HG02885 (cell line): ENCODE results near the gene C4orf50.

Experiments used
- ATAC-seq: cut with Tn5 transposase; IDR thresholded peaks from one replicate; pipeline ENCODE4 v1.9.1; 2021; ENCODE audit warnings: mild to moderate bottlenecking; ENCODE audit not compliant: unreplicated experiment, poor library complexity

The C4orf50 gene

DNA sequence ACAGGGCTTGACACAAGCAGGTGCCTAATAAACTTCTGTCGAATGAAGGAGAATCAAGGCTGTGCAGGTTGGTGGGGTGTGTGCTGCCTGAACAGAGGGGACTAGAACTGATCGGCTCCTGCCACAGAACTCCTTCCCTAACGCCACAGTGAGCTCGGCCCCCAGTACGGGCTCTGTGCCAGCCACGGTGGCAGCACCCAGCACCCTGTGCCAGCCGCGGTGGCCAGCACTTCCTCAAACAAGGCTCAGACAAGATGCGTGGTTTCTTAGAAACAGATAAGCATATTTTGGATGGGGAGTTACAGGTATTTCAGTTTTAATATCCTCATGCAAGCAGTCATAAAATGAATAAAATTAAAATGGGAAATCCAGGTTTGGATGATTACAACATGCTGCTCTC lies 26.0 kb upstream of the C4orf50 start:
- no peak for ATAC-seq

DNA sequence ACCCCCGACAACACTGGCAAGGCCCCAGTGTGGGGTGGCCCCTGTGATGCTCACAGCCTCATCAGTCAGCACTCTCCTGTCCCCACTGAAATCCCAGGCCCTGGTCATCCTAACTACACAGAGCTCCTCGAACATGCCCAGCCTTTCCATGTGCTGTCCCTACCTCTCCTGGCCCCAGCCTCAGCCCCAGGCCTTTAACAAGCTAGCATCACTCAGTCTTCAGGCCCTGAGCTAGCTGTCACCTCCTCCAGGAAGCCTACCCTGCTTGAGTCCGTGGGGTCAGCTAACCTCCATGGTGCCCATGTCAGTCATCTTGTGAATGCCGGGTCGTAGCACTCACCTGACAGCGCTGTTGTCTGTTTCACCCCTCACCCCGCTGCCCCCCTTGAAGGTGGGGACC lies 25.6 kb upstream of the C4orf50 start:
- ATAC-seq = no peak

DNA sequence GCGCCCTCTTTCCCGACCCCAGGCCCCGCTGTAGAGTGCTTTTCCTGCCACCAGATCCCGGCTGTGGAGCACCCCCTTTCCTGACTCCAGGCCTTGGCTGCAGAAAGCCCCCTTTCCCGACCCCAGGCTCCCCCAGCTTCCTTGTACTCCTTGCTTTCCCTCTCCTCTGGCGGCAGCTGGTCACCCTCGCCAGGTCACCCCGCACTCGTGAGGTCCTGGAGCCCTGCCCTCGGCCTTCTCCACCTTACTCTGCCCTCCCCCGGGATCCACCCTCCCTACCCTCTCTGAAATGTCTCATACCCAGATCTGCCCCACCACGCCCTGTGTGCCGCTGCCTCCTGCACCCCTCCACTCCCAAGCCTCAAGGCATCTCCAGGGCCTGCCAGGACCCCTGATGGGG lies 25.0 kb upstream of the C4orf50 start:
- ATAC-seq = no peak

DNA sequence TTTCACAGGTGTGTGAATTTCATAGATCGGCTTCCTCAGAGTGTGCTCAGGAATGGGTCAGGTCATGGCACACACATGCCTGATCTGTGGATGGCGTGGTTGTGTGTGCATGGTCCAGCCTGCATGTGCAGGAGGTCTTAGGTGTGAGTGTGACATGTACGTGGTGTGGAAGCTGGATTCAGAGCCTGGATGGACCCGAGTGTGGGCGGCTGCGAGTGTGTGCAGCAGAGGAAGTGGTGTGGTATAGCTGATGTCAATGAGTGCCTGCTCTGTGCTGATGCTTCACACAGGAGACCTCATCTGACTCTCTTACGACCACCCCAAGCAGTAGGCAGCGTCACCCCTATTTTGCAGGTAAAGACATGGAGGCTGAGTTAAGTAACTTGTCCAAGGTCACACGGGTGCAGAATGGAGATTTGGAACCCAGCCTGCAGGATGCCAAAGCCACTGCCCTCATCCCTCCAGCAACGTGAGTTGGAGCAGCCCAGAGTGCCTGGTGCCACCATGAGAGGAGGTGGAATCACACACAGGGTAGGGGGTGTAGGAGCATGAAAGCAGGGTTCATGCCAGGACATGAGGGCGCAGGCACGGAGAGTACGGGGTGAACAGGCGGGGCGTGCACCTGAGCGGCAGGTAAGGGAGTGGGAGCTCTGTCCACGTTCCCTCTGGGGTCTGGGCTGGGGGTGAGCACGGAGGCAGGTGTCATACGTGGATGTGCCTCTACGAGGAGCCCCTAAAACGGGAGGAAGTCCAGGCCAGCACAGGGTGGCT lies 24.2 kb upstream of the C4orf50 start:
- ATAC-seq = no peak

DNA sequence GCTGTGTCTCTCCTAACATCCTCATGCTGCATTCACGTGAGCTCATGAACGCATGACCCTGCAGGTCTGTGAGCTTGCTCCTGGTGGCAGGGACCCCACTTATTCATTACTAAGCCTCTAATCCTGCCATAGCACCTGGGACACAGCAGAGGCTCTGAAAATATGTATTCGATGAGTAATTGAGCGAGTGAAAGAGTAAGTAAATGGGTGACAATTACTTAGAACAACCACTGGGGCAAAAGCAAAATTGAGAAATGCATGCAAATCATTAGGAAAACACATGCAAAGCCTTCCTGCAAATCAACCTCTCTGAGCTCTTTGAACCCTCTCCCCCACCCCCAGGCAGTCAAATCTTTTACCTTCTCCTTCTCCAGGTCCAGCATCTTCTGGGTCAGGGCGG lies 23.6 kb upstream of the C4orf50 start:
- no peak for ATAC-seq

DNA sequence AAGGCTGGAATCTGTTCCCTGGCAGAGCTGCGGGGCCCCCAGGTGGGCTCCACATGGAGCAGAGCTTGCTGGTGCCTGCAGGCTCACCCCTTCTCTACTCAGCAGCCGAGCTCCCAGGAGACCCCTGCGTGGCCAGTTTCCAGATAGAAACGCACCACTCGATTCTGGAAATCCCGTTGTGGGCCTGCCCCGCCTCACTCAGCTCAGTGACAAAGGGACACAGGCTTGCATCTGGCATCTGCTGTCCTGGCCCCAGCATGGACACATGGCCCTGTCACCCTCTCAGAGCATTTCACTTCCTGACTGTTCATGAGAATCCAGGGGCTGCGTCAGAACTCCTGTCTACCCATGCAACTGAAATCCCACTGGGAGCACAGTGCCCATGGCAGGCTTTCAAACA lies 20.5 kb upstream of the C4orf50 start:
- no peak for ATAC-seq

DNA sequence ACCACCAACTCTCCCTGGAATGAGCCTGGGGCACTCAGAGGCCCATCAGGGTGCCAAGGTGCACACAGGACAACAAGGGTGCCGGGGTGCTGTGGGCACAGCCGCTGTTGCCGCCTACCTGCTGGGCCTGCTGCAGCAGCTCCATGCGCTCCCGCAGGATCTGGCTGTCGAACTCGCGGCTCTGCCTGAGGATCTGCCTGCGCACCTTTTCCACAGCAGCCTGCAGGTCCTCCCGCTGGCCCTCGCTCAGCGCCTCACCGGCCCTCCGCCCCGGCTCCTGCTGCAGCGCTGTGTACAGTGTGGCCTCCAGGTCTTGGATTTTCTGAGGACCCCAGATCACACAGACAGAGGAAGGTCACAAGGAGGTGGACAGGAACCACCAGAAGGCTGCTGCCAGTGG lies 17.6 kb upstream of the C4orf50 start:
- no peak for ATAC-seq

DNA sequence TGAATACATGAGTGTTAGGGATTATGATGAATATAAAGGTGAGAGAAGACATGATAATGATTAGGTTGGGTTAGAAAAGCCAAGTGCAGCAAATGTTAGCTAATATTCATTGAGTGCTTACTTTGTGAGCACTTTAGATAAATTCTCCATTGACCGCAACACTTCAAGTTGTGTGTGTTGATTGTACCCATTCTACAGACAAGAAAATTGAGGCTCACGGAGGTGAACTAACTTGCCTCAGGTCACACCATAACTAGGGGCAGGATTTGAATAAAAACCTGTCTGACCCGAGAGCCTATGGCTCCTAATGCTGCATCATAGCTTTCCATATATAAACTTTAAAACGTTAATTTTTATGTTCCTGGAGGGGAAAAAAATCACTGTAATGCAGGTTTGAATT lies 15.2 kb upstream of the C4orf50 start:
- no peak for ATAC-seq

DNA sequence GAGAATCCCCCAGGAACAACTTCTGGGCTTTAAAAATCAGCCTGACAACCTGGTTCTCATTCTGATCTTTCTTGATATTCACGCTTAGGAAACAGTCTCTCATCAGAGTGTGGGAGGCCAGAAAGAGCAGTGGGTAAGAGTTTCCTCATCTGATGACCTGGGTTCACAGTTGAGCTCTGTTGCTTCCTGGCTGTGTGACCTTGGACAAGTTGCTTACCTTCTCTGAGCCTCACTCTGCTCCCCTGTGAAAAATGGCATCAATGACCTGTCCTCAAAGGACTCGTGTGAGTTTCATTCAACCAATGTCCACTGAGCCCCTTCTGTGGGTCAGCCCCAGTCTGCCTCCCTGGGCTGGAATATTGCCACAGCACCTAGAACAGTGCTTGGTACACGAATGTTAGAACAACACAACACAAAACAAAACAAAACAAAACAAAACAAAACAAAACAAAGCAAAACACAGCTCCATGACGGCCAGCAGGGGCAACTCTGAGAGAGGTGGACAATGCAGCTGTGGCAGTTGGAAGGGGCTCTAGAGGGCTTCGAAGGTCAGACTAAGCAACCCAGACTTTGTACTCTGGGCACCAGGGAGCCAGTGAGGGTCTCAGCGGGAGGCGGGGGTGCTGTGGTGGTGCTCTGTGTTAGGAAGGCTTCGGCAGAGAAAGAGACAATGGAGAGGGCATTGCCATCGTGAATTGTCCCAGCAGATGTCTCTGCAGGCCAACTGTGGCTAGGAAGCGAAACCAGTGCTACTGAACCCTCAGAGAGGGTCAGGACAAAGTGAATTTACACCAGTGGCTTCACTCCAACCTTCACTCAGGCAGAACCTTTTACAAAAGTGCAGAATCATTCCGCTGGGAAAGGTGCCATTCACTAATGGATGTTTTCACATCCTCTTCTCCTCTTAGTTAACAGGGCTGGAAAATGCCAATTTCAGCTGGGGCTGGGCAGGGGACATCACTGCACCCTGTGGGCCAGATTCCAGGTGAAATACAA lies 14.3 kb upstream of the C4orf50 start:
- no peak for ATAC-seq

DNA sequence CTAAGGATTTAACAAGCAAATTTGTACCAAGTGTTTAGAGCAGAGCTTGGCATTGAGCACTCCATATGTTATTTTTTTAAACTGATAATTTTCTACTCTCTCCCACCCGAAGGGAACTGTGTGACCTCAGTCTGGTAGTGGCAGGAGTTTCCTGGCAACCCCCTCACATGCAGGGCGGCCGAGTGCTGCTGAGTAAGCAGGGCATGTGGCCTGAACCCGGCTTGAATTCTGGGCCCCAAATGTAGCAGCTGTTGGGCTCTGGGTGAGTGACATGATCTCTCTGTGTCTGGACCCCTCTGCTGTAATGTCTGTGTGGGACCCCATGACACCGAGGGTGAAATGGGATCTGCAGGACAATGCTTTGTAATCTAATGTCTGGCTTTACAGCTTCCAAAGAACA lies 13.6 kb upstream of the C4orf50 start:
- ATAC-seq = no peak

DNA sequence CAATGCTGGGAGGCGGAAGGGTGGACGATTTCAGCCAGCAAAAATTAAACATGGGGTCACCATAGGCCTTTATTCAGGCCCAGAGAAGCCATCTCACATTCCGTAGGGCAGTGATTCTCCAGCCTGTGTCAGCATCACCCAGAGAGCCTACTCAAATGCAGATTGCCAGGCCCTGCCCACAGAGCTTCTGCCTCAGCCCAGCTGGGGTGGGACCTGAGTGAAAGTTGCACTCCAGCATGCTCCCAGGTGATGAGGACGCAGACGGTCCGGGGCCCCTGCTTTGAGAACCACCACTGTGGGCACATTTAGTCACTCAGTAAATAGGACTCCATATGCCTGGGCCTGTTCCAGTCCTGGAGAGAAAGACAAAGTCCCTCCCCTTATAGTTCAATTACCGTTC lies 12.4 kb upstream of the C4orf50 start:
- ATAC-seq = no peak

DNA sequence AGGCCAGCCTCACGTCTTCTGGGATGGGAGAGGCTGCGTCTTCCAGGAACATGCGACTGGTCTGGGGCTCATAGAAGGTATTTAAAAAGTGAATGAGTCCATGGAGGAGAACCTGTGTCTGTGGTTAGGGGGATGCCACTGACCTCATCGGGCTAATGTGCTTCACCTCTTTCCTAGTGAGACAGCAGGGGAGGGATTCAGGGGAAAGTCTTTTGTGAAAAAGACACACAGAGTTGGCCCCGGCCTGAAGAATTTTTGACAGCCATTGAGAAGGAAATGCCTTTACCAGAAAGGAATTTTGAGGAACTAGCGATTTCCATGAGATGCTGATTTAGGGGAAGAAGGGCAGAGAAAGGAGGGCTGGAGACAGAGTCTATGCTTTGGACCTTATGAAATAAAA lies 11.0 kb upstream of the C4orf50 start:
- no peak for ATAC-seq

DNA sequence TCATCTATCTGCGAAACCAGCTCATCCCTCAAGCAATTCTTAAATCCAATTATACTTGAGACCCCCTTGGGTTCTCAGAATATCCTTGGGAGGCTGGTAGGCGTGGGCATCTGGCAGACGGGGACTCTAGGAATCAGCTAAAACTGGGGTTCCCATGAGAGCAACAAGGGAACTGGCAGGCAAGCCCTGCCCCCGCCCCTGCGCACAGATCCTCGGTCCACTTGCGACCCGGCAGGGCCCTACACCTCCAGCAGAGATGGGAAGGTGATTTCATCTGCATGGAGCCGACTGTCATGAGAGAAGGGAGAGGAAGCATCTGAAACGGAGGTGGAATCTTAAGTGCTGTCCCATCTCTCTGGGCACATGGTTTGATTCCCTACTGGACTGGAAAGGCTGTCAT lies 9.9 kb upstream of the C4orf50 start:
- ATAC-seq = no peak

DNA sequence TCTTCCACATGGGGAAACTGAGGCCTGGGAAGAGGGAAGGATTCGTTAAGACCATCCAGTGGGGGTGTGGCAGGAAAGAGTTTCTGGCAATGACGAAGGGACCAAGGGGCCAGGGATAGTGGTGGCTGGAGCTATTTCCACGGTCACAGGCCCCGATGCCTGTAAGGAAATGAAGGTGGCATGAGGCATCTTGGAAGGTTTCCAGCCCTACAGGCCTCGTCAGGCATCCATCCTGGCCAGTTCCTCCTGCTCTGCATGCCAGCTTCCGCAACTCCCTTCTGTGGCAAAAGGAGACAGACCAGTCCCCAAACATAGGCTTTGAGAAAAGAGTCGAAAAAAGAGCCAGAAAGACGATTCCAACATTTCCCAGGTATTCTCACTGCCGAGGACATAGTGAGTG lies 9.2 kb upstream of the C4orf50 start:
- no peak for ATAC-seq

DNA sequence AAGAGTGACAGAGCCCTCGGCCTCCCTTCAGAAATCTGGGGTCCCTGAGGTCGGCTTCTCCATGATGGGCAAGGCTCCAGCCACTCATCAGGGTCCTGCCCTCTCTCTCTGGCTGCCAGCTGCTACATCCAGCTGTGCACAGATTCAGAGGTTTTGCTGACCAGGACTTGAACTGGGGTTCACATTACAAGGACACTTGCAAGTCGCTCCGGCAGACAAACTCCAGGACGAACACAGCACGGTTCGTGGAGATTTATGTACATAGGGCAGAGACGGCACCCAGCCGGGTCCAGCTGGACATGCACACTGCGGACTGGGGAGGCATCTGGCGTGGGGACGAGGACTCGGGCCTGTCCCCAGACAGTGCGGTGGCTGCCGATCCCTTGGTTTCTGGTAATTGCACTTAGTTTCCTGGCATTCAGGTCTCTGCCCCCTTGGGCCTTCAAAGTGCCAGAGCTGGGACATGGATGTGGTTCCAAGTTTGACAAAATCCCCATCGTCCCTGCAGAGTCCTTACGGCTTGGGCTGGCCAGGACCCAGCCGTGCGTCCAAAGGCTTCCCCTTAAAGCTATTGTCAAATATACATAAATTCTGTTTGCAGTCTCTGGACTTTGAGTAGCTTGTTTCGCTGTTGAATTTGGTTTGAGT lies 6.2 kb upstream of the C4orf50 start:
- no peak for ATAC-seq

DNA sequence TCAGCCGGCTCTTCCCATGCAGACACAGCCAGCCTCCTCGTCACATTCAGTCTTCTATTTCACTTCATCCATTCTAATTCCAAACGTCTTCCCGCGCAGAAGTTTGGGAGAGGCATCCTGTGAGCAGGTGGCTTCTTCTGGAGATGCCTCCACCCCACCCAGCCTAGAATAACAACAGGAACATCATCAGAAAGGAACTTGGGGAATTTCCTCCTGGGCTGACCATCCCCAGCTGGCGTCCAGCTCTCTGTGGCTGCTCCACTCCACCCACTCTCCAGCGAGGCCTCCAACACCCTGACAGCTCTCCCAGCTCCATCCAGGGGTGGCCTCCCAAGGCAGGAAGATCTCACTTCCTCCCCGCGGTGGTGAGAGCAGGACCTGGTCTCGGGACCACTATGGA lies 5.5 kb upstream of the C4orf50 start:
- no peak for ATAC-seq

DNA sequence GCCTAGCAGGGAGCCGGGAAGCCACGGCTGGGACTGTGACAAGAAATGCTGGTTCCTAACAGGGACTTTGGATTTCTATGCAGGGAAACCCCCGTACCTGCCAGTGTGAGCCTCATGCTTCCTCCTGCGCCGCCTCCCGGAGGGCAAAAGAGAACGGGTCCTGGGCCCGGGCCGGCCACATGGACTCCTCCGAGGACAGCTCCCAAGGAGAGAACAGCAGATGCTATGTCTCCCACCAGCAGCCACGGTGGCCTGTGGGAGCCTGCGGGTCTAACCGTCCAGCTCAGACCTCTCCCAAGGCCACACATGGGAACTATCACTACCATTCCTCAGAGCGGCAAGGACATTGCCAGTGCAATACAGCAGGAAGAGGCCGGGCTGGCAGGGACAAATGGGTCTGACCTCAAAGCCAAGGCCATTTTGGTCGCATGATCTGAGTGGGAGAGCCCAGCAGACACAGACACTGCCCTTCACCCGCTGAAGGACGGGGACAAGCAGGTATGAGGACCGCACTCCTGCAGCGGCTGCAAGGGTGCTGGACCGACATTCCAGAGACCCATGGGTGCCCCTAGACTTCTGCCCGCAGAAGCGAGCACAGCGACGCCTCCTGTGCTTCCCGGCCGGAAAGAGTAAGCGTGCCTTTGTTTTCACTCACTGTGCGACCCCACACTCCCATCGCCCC lies 4.5 kb upstream of the C4orf50 start:
- ATAC-seq = no peak

DNA sequence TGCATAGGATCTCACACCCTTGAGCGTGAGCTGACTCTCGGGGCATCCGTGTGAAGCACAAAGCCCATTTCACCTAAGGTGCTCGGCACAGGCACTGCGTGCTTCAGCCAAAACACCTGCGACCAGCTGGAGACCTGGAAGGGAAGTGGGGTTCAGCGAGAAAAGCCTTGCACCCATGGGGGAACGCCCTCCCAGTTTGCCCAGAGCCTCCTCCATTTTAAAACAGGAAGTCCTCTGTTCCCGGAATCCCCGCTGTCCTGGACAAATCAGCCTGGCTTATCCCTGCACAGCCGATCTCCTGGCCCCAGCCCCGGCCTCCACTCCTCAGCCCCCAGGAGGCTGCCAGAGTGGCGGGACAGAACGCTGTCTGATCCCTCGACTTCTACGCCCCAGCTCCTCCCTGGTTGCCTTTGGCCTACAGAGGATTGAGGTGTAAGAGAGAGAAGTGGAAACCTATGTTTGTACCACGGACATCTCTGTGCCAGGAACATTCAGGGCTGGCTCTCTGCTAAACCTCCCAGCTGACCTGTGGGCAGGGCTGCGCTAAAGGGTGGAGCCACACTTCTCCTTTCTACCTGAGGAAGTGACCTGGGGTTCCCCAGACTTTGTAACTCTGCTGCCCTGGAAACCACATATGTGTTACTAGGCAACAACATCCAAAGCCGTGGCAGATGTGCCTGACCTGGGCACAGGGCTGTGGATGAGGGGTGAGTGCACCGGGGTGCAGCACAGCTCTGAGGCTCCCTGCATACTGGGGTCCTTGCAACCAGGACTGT lies 3.8 kb upstream of the C4orf50 start:
- no peak for ATAC-seq

DNA sequence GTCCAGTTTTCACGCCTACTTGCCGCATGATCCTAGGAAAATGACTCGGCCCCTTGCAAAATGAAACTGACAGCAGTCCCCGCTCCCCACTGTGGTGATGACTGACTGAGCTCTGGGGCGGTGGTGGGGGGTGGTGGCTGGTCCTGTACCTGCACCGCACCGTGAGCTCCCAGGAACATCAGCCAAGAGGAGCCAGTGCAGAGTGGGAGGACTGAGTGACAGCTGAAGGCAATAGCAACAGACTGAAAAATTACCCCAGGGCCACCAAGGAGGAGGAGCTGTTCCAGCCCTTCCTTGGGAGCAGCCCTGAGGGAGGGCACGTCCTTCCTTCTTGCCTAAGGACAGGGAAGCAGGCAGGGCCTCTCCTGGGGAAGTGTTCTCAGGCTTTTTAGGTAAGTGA lies 2.4 kb upstream of the C4orf50 start:
- ATAC-seq = no peak
